Measurements from ENCODE around the gene PAPSS1. TPM values are rescaled to one million over a fixed set of nuclear protein-coding genes. Genes with fewer than 3 reads are reported as not detected.

PAPSS1 gene
- total and polyA plus RNA-seq, 2 donors (not counting 3 experiments of a cell fraction or from before 2014, with no cell fraction given): 69.6 to 77.2 TPM

DNA sequence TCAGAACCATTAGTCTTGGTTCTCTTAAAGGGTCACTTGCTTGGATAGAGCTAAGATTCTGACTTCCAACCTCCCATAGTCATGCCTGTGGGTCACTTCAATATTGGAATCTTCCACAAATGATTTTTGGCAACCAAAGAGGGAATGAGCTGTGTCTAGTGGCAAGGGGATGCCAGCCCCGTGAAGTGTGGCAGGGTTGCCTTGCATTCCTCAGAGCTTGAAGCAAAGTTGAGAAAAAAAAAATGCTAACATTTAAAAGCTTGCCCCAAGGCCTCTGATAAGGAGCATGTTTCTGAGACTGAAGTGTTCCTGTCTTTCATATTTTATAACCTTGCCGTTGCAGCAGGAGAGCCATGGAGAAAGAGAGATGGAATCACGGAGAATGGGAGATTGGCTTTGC lies 120.2 kb downstream of the PAPSS1 start:
- DNase-seq (ENCODE audit: low read depth, low spot score) (no peak), FAIRE-seq (no peak)
- H3K79me2 ChIP-seq (ENCODE audit: control insufficient read depth, insufficient read depth, low read length): no peaks in the 10 kb centered on the region
- POLR2A ChIA-PET: no interaction called here
- CTCF ChIA-PET: interaction anchor here (1.3 kb wide), 1 partner anchor 137 kb away, joined by 4 read pairs; no protein-coding TSS in a partner anchor
- H3K9me3 ChIP-seq (replicated peaks; ENCODE audit: control insufficient read depth, insufficient read depth, low read length): no peaks in the 10 kb centered on the region
- H3K36me3 ChIP-seq (ENCODE audit: control insufficient read depth in 2 of 2, extremely low read depth in 1 of 2, insufficient read depth in 2 of 2, low read length in 2 of 2): no peaks in the 10 kb centered on the region
- intact Hi-C loops (cut with micrococcal nuclease) (no loop called here), dilution Hi-C loops (cut with MboI; ENCODE audit: extremely low pct_ligation_motif_present, low sequenced_read_pairs) (no loop called here)
- H4K20me1 ChIP-seq (replicated peaks; ENCODE audit: control insufficient read depth, extremely low read depth, insufficient read depth, low read length): no peaks in the 10 kb centered on the region
- H3K4me2 ChIP-seq (ENCODE audit: insufficient read depth, low read length): no peak overlapping the region
- H3K9me1 ChIP-seq (replicated peaks; ENCODE audit: control insufficient read depth, extremely low read depth, insufficient read depth, low read length): no peaks in the 10 kb centered on the region
- H3K27ac ChIP-seq (ENCODE audit: insufficient read depth, low read depth, low read length): no peak overlapping the region
- TF ChIP-seq FOS (IDR thresholded peaks at IDR 0.05; ENCODE audit: borderline replicate concordance, insufficient read depth, low read length) (no peak), POLR2A (IDR thresholded peaks at IDR 0.05; ENCODE audit: low read depth, low read length) (no peak), MAX (IDR thresholded peaks at IDR 0.05; ENCODE audit: insufficient read depth, insufficient read length) (no peak), GATA2 (IDR thresholded peaks at IDR 0.05; ENCODE audit: insufficient read depth, insufficient read length, low read depth, low read length) (no peak), EZH2 (IDR thresholded peaks at IDR 0.05; ENCODE audit: borderline replicate concordance, low read depth, low read length, severe bottlenecking) (no peak), JUN (IDR thresholded peaks at IDR 0.05; ENCODE audit: borderline replicate concordance, insufficient read depth, insufficient read length, low read depth) (no peak), MYC (IDR thresholded peaks at IDR 0.05; ENCODE audit: low read depth, low read length) (no peak), POLR2AphosphoS5 (IDR thresholded peaks at IDR 0.05; ENCODE audit: insufficient read depth, low read depth, low read length) (no peak)
- TF ChIP-seq, protein P1, sequence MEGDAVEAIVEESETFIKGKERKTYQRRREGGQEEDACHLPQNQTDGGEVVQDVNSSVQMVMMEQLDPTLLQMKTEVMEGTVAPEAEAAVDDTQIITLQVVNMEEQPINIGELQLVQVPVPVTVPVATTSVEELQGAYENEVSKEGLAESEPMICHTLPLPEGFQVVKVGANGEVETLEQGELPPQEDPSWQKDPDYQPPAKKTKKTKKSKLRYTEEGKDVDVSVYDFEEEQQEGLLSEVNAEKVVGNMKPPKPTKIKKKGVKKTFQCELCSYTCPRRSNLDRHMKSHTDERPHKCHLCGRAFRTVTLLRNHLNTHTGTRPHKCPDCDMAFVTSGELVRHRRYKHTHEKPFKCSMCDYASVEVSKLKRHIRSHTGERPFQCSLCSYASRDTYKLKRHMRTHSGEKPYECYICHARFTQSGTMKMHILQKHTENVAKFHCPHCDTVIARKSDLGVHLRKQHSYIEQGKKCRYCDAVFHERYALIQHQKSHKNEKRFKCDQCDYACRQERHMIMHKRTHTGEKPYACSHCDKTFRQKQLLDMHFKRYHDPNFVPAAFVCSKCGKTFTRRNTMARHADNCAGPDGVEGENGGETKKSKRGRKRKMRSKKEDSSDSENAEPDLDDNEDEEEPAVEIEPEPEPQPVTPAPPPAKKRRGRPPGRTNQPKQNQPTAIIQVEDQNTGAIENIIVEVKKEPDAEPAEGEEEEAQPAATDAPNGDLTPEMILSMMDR (IDR thresholded peaks at IDR 0.05; ENCODE audit: extremely low read depth in 1 of 2, insufficient read depth in 1 of 2, low read depth in 1 of 2, low read length in 2 of 2): no peak
- no peaks in the 10 kb centered on the region for H3K4me1 ChIP-seq (ENCODE audit: control insufficient read depth, extremely low read depth, insufficient read depth, low read length)
- H3K27me3 ChIP-seq (ENCODE audit: control insufficient read depth in 2 of 2, insufficient read depth in 2 of 2, low read length in 2 of 2): no peaks in the 10 kb centered on the region
- no peak overlapping the region for H3K9ac ChIP-seq (replicated peaks; ENCODE audit: extremely low read depth, insufficient read depth, low read length)
- H2AFZ ChIP-seq (ENCODE audit: low read depth, low read length): no peak overlapping the region
- H3K4me3 ChIP-seq (replicated peaks in 1 of 3; ENCODE audit: insufficient read depth in 1 of 3, low read depth in 1 of 3, low read length in 3 of 3): no peak overlapping the region
- no TSS peak for BruUV-seq (replicated peaks)
